Liver (tissue), 9 donors: Measurements from ENCODE around the gene MSH3. TPM values are rescaled to one million over a fixed set of nuclear protein-coding genes. Genes with fewer than 3 reads are reported as not detected.

Source experiments
- DNase-seq: peaks from one replicate; pipeline ENCODE4 v3.0.0-alpha.2; 2017; ENCODE audit warnings: low spot score
- H3K27ac ChIP-seq, 2 donors: one replicate each; pipeline ENCODE4 v1.7.0; 2013; ENCODE audit warnings: inconsistent platforms in 2 of 2, low read length in 2 of 2, control low read depth in 1 of 2, low read depth in 1 of 2, mild to moderate bottlenecking in 1 of 2
- H3K27me3 ChIP-seq, 4 donors: one replicate each; pipeline versions ENCODE4 v1.6.1 to v1.7.0; 2013; ENCODE audit warnings: low read length in 3 of 4, inconsistent platforms in 1 of 4, mild to moderate bottlenecking in 1 of 4, moderate library complexity in 1 of 4; ENCODE audit not compliant: control insufficient read depth in 4 of 4, insufficient read depth in 4 of 4
- H3K36me3 ChIP-seq, 4 donors: one replicate each; pipeline versions ENCODE4 v1.6.1 to v1.7.0; 2013; ENCODE audit warnings: low read length in 3 of 4, mild to moderate bottlenecking in 3 of 4, low read depth in 1 of 4, moderate library complexity in 1 of 4; ENCODE audit not compliant: control insufficient read depth in 4 of 4, insufficient read depth in 3 of 4
- H3K4me1 ChIP-seq, 4 donors: one replicate each; pipeline versions ENCODE4 v1.6.1 to v1.7.0; 2013; ENCODE audit warnings: low read length in 3 of 4, mild to moderate bottlenecking in 3 of 4, moderate library complexity in 1 of 4; ENCODE audit not compliant: control insufficient read depth in 4 of 4, insufficient read depth in 4 of 4
- H3K4me3 ChIP-seq, 3 donors: one replicate each; pipeline versions ENCODE4 v1.6.1 to v1.7.0; 2013; ENCODE audit warnings: low read length in 3 of 3, control low read depth in 1 of 3, low read depth in 1 of 3, mild to moderate bottlenecking in 1 of 3
- H3K9ac ChIP-seq, 2 donors: one replicate each; pipeline ENCODE4 v1.7.0; 2013; ENCODE audit warnings: low read length in 2 of 2, mild to moderate bottlenecking in 2 of 2, moderate library complexity in 2 of 2, control low read depth in 1 of 2, low read depth in 1 of 2
- H3K9me3 ChIP-seq, 4 donors: one replicate each; pipeline versions ENCODE4 v1.6.1 to v1.7.0; 2013; ENCODE audit warnings: low read length in 3 of 4; ENCODE audit not compliant: control insufficient read depth in 4 of 4
- CTCF ChIP-seq: fragments of 150-350 bp; IDR thresholded peaks from 2 replicates; pipeline ENCODE4 v1.5.1; 2017; ENCODE audit warnings: improper control_type of control experiment, low read depth, low read length; ENCODE audit not compliant: missing input control
- EGR1 ChIP-seq, 2 donors: IDR thresholded peaks; 2 replicates each; pipeline ENCODE4 v1.6.1; 2016 to 2018; ENCODE audit warnings: antibody characterized with exemption in 2 of 2, low read depth in 2 of 2
- FOXA1 ChIP-seq: IDR thresholded peaks from 2 replicates; pipeline ENCODE4 v1.6.1; 2016; ENCODE audit warnings: antibody characterized with exemption
- FOXA2 ChIP-seq: IDR thresholded peaks from 2 replicates; pipeline ENCODE4 v1.6.1; 2016; ENCODE audit warnings: antibody characterized with exemption
- GABPA ChIP-seq, 2 donors: IDR thresholded peaks in 1 of 2; conservative IDR thresholded peaks in 1 of 2; 2 replicates each; pipeline ENCODE4 v1.6.1; 2016; ENCODE audit warnings: antibody characterized with exemption in 2 of 2, mild to moderate bottlenecking in 1 of 2, moderate library complexity in 1 of 2
- HNF4A ChIP-seq, 2 donors: conservative IDR thresholded peaks; 2 replicates each; pipeline ENCODE4 v1.6.1; 2016; ENCODE audit warnings: antibody characterized with exemption in 2 of 2, mild to moderate bottlenecking in 2 of 2
- JUND ChIP-seq, 2 donors: IDR thresholded peaks; 2 replicates each; pipeline ENCODE4 v1.6.1; 2016; ENCODE audit warnings: antibody characterized with exemption in 2 of 2
- MAX ChIP-seq: IDR thresholded peaks from 2 replicates; pipeline ENCODE4 v1.6.1; 2016; ENCODE audit warnings: antibody characterized with exemption
- NR2F2 ChIP-seq: IDR thresholded peaks from 2 replicates; pipeline ENCODE4 v1.6.1; 2016; ENCODE audit warnings: antibody characterized with exemption
- RAD21 ChIP-seq, 2 donors: IDR thresholded peaks; 2 replicates each; pipeline ENCODE4 v1.6.1; 2016; ENCODE audit warnings: antibody characterized with exemption in 2 of 2, mild to moderate bottlenecking in 2 of 2
- REST ChIP-seq: IDR thresholded peaks from 2 replicates; pipeline ENCODE4 v1.6.1; 2016; ENCODE audit warnings: antibody characterized with exemption, mild to moderate bottlenecking
- RXRA ChIP-seq, 2 donors: IDR thresholded peaks; 2 replicates each; pipeline ENCODE4 v1.6.1; 2017 to 2018; ENCODE audit warnings: antibody characterized with exemption in 2 of 2, mild to moderate bottlenecking in 1 of 2
- SP1 ChIP-seq: IDR thresholded peaks from 2 replicates; pipeline ENCODE4 v1.6.1; 2018; ENCODE audit warnings: antibody characterized with exemption, mild to moderate bottlenecking
- YY1 ChIP-seq: IDR thresholded peaks from 2 replicates; pipeline ENCODE4 v1.6.1; 2016; ENCODE audit warnings: antibody characterized with exemption, mild to moderate bottlenecking
- ZBTB33 ChIP-seq: IDR thresholded peaks from 2 replicates; pipeline ENCODE4 v1.6.1; 2016; ENCODE audit warnings: antibody characterized with exemption
- WGBS: extraction: QIAGEN DNeasy Blood & Tissue Kit; methylation state at CpG from one replicate; pipeline ENCODE4 v1.1.7; 2013; 5-methylcytosine and 5-hydroxymethylcytosine counted together
- polyA plus RNA-seq, 2 donors: library from polyadenylated mRNA; stranded (reverse) in 1 of 2; unstranded in 1 of 2; fragments of 200-250 nt in 1 of 2; fragments of >200 nt in 1 of 2; fragmentation: Nextera tagmentation in 1 of 2; extraction: Ambion mirVana in 1 of 2; gene quantifications; one replicate each; pipeline versions ENCODE4 v1.2.1 to v1.2.3, GENCODE V29; 2013 to 2015
- total RNA-seq, 2 donors: library from RNA; depleted of rRNA; stranded (reverse); fragments of >200 nt; gene quantifications; one replicate each; pipeline ENCODE4 v1.2.3, GENCODE V29; 2014
- donor health status: healthy.
- donor health status: healthy.
- donor health status: healthy.
- donor health status: healthy.
- donor health status: healthy.

MSH3 gene
- total and polyA plus RNA-seq, 4 donors, result 3.0 to 19.1 (median 7.9) TPM

DNA sequence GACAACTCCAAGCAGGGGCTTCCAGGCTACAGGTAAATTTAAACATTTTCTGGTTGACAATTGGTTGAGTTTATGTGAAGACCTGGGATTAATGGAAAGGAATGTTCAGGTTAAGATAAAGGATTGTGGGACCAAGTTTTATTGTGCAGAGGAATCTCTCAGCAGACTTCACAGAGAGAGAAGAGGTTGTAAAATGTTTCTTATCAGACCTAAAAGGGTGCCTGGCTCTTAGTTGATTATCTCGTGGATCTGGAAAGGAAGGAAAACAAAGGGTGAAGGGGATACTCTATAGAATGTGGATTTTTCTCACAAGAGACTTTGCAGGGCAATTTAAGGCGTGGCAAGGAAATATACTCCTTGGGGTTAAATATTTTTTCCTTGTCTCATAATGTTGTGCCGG is 209.3 kb downstream of the MSH3 start:
- DNase-seq, result no peak
- TF ChIP-seq ZBTB33 (no peak), RXRA (IDR thresholded peaks at IDR 0.05) (no peak)
- 84% methylated on average over 3 of the region's 3 CpGs for WGBS

DNA sequence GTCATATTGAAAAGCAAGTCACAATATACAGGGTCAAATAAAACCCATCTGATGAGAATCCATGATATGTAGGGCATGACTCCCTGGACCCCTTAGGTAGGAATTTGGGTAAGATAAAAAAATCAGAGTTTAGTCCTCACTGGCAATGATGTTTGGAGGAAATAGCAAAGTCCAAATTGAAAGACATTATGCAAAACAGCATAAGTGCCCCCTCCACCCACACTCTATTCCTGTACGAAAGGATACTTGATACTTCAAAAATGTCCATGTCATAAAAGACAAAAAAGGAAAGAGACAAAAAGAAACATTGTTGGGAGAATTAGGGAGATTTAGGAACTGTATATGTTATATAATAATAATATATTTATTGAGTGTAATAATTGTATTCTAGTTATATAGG is 209.7 kb downstream of the MSH3 start:
- no peak overlapping the region for H3K9ac ChIP-seq
- no peak overlapping the region for H3K27ac ChIP-seq
- no peaks in the 10 kb centered on the region for H3K4me1 ChIP-seq
- peaks cover 0 to 12% (median 7%) of the 10 kb centered on the region in 4 donors for H3K36me3 ChIP-seq
- TF ChIP-seq REST (no peak), EGR1 (IDR thresholded peaks at IDR 0.05; ENCODE audit: low read depth in 2 of 2) (no peak), HNF4A (conservative IDR thresholded peaks at IDR 0.05) (no peak), GABPA (IDR thresholded peaks at IDR 0.05 in 1 of 2, conservative IDR thresholded peaks at IDR 0.05 in 1 of 2) (no peak), FOXA1 (no peak), JUND (IDR thresholded peaks at IDR 0.05) (no peak), CTCF (no peak), RAD21 (IDR thresholded peaks at IDR 0.05) (no peak), YY1 (no peak), NR2F2 (no peak), ZBTB33 (no peak), FOXA2 (no peak), MAX (no peak), RXRA (IDR thresholded peaks at IDR 0.05) (no peak), SP1 (no peak)
- 89% methylated on average over 1 of the region's 1 CpG for WGBS
- no peak overlapping the region for H3K4me3 ChIP-seq
- no peak for DNase-seq
- no peaks in the 10 kb centered on the region for H3K9me3 ChIP-seq
- no peaks in the 10 kb centered on the region for H3K27me3 ChIP-seq

More for the DNA sequence above, 209.3 kb downstream of the MSH3 start:
- no peak overlapping the region for H3K9ac ChIP-seq
- peaks cover 0 to 12% (median 7%) of the 10 kb centered on the region in 4 donors for H3K36me3 ChIP-seq
- H3K4me1 ChIP-seq, result no peaks in the 10 kb centered on the region
- no peak overlapping the region for H3K27ac ChIP-seq
- H3K27me3 ChIP-seq, result no peaks in the 10 kb centered on the region
- no peak overlapping the region for H3K4me3 ChIP-seq
- no peaks in the 10 kb centered on the region for H3K9me3 ChIP-seq
